Left forelimb (tissue), 1 donor: Measurements from ENCODE around the gene ATP6V0E2.

Experiments
- DNase-seq: peaks from one replicate; pipeline ENCODE4 v3.0.0-alpha.2; 2018; ENCODE audit warnings: low spot score

ATP6V0E2 gene

DNA sequence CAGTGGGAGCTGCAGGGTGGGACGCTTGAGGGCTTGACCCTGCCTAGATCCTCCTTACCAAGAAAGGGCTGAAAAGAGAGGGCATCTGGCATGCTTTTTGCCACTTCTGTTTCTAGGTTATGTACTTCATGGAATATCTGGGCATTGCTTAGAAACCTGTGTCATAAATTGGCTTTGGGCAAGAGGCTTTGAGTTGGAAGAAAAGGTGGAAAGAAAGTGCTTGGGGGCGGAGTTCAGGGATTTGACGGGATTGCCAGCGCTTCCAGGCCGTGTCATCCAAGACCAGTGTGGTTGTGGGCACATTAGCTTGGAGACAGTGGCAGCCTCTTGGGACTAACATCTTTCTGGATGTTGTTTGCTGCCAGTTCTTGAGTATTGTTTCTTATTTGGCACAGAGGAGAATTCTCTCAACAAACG is 34.8 kb upstream of the ATP6V0E2 start:
- DNase-seq: no peak

DNA sequence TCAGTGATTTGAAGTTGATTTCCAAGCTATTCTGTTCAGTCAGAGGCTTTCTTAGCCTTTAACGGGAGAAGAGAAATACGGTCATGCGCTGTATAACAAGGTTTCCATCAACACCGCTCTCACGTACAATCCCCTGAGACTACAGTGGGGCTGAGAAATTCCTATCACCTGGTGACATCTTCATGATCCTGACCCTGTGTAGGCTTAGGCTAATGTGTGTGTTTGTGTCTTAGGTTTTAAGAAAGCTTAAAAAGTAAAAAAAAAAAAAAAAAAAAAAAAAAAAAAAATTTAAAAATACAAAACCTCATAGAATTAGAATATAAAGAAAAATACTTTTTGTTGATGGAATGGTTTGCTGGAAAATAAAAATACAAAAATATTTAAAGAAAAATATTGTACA is 33.8 kb upstream of the ATP6V0E2 start:
- DNase-seq: no peak

DNA sequence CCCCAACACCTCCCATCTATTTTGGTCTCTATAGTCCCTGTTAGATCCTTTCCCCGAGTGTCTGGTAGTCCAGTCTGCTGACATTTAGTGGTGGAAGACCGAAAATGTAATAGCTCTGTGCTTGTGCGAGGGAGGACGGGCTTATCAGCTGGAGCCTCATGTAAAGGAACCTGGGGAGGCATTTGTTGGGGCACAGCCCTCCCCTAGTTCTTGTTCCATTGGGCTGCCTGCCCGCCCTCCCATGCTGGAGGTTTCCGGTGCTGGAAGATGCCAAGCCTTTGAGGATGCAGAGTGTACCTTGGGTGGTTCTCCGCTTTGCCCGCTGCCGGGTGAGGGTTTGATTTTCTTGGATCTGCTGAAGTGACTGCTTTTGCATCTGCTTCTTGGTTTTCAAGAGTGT is 30.2 kb upstream of the ATP6V0E2 start:
- no peak for DNase-seq

DNA sequence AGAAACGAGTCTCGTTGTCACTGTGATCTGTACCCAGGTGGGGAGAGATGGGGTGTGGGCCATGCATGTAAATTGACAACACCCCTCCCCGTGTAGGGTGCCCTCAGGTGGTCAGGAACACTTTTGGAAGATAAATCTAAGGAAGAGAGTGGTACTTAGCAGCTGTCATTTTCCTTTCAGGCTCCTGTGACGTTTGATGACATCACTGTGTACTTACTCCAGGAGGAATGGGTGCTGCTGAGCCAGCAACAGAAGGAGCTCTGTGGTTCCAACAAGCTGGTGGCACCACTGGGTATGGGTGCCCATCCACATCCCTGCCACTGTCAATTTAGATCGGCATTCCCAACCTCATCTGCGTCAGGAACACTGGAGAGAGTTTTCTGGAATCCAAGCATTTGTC is 29.3 kb upstream of the ATP6V0E2 start:
- no peak for DNase-seq

DNA sequence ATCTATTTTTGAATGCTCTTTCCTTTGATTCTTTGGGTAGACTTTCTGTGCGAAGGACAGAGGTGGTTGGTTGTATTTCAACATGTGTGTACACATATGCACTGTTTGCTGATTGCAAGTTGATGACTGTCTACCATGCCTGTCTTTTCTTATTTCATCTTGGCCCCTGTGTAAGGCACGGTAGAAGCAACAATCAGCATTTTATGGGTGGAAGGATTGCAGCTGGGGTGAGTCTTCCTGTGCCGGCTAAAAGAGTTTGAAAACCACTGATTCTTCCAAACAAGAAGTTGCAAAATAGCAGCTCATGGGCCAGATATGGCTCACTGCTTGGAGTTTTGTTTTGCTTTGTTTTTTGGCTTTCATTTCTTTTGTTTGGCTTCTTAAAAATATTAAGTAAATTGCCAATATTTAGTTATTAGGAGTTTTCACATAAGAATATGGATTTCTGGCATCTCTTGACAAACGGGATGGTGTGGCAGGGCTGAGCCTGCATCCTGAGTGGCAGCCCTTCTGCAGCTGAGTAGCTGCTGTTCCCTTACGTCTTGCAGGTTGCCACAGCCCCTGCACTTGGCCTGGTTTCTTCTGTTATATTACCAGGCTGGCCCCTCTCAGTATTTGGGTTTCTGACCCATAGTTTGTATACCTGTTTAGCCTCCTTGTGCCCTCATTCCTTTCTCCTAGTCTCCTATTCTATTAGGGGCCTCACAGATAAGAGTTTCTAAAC is 28.4 kb upstream of the ATP6V0E2 start:
- DNase-seq: no peak

DNA sequence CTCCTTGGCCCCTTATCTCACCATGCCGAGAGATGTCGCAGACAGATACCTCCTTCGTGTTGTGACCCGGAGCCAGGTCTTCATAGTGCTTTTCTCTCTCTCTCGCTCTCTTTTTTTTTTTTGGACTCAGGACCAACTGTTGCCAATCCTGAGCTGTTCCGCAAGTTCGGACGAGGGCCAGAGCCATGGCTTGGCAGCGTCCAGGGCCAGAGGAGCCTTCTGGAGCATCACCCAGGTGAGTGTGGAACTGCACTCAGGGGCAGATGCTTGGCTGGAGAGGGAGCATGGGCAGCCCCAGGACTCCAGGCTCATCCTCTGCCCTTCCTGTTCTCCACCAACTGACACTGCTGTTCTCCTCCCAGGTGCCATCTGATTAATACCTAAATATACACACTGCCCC is 27.7 kb upstream of the ATP6V0E2 start:
- no peak for DNase-seq

DNA sequence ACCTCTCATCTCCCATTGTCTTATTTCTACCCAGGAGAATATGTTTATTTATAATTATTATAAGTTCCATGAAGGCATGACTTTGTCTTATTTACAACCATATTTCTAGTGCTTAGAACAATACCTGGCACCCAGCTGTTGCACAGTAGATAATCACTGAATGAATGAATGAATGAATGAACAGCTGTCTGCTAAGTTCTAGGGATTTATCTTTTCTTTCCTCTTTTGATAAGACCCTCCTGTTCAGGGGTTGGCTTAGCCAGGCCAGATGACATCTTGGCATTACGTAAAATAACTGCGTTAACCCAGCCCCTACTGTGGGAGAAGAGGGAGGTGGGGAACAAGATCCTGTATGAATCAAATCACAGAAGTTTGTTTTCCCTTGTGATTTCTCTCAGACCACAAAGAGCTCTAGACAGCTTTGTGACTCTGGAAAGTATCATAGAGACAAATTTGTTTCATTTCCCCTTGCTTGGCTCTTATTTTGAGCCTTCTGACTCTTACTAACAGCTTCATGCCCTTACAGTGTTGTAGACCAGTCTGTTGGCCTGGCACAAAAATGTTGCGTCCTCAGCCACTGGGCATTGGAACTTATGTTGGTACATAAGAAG is 27.2 kb upstream of the ATP6V0E2 start:
- no peak for DNase-seq

DNA sequence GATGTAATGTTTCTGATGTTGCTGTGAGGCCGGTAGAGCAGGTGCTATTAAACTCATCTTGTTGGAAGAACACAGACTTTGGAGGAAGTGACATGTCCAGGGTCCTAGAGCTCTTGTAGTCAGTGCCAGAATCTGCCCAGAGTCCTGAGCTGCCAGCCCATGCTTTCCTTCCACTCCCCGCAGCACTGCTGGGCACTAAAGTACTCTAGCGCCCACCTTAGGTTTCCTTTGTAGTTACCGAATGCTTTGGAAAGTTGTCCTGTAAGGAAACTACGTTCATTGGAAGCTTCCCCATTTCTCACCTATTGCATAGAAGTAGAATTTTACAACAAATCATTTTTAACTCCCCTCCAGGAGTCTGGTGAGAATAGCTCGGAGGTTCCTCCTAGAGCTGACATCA is 24.6 kb upstream of the ATP6V0E2 start:
- no peak for DNase-seq

DNA sequence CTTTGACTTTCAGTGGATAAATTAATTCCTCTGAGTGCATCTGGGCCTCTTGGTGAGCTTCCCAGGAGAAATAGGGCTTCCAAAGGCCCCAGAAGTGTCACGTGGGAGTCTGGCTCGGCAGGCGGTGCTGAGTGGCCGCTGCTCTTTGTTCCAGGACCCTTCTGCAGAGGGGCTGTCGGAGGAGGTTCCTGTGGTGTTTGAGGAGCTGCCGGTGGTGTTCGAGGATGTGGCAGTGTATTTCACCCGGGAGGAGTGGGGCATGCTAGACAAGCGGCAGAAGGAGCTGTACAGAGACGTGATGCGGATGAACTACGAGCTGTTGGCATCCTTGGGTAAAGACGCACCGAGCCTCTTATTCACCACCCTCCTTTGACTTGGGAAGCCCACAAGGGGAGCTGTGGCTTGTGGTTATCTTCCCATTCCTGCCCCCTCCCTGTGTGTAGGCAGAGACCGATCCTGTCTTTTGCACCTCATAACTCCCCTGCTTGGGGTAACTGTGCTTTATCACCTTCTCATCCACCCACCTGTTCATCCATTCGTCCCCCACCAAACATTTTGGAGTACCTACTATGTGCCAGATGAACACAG is 23.7 kb upstream of the ATP6V0E2 start:
- no peak for DNase-seq

DNA sequence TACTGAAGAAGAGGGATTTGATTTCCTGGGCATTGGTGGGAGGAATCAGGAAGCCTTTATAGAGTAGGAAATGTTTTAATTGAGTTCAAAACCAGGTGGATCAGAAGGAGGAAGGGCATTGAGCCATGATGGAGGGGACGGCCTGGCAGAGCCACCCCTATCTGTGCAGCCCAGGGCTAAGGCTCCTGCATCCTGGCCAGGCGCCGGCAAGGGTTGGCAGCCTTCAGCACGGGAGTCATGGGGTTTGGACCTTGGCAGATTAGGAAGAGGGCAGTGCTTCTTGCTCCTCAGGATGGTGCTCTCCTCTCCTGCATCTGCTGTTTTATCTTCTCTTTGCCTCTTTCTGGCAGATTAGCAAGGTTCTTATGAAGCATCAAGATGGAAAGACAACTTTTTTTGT is 23.1 kb upstream of the ATP6V0E2 start:
- DNase-seq: no peak

DNA sequence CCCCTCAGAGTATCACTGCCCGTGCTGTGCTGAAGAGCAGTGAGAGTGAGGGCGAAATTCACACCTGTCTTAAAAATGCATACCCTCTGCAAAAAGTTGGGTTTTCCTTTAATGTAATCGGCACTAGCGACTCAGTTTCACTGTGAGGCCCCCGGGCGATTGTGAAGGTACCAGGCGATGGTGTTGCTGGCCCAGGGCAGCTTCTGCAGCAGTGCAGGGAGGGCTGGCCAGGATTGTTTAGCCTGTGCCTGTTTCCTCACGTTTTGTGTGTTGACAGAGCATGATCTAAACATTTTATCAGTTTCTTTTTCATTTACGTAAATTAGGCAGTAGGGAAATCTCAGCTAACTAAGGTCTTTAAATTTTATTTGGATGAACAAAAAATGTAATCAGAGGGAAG is 22.3 kb upstream of the ATP6V0E2 start:
- no peak for DNase-seq

DNA sequence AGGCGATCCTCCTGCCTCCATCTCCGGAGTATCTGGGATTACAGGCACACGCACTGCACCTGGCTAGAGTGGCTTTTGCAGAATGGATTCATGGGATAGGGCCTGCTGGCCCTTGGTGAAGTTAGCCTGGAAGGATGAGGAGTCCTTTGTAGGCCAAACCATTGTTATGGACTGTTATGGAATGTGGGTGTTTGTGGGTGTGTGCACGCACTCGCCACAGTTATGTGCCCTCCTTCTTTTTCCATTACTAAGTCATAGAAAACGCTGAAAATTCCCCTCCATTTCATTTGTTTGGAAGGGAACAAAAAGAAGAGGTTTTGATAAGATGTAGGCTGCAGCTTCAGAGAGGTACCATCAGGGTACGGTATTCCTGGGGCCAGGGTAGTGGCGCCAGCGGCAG is 20.6 kb upstream of the ATP6V0E2 start:
- DNase-seq: no peak

DNA sequence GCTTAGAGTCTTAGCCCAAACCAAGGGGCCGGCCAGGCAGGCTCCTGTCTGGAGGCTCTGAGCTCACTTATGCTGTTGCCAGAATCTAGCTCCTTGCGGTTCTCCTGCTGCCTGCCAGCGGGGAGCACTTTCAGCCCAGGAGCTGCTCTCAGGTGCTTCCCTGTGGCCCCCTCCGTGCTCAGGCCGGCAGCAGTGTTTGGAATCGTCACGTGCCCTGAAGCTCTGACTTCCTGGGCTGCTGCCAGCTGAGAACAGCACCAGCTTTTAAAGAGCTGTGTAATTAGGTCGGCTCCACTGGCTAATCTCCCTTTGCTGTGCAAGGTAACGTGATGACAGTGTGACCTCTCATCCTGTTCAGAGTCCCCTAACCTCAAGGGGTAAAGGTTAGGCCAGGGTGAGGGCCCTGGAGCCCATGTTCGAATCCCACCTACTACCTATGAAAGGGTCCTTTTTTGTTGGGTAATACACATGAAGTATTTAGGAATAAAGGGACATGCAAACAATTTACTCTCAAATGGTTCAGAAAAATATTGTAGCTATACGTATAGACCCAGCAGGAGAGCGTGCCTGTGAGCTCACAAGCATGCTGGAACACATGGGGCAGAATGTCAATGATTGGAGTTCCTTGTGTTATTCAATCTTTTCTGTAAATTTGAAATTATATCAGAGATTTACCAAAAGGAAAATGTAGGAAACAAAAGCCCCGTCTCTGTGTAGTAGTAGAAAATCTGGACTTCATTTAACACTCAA is 19.0 kb upstream of the ATP6V0E2 start:
- DNase-seq: no peak

DNA sequence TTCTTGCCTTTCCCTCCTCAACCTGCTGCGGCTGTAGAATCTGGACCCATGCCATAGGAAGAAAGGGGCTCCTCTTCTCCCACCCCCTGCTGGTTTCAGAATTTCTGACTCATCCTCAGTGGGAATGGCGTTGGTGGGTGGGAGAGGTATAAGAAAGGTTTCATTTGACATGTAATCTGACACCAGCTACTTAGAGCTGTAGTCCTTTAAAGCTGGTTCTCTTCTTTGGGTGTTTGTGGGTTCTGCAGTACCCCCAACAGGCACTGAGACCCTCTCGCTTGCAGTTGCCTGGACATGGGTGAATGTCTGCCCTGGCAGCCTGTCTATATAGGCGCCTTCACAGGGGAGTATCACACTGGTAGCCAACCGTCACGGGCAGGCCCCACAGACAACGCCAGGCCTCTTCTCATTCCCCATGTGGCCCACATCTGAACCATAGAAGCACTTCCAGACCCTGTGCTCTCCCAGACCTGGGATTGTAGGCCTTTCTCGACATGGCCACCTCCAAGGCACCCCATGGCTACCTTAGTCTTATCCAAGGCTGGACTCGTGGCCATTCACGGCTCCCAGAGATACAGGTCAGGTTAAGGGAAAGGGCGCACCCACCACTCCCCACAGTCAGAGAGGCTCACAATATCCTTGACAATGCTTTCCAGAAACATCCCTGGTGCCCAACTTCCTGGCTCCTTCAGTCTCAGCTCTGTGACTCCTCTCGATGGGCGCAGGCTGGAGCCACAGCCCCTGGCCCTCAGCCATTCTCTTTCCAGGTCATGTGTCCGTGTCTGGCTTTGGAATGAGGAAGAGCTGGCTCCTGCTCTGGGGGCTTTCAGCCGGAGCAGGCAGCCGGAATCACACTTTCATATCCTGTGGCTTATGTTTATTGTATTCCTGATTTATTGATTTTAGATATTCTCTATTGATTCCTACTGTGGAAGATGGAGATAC is 18.1 kb upstream of the ATP6V0E2 start:
- DNase-seq: no peak

DNA sequence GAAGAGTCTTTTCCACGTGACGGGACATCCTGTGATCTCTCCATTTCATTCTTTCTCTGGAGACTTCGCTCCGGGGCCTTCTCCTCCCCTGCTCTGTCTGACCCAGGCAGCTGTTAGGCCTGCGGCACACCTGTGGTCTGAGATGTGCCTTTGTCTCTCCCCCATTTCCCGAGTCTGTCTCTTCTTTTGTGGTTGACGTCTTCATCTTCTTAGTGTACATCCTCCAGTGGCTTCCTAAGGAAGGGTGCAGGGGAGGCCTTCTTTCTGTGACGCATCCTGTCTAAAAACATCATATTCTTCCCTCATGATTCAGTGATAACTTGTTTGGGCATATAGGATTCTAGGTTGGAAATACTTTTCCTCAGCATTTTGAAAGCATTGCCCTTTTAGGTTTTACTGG is 17.2 kb upstream of the ATP6V0E2 start:
- no peak for DNase-seq

DNA sequence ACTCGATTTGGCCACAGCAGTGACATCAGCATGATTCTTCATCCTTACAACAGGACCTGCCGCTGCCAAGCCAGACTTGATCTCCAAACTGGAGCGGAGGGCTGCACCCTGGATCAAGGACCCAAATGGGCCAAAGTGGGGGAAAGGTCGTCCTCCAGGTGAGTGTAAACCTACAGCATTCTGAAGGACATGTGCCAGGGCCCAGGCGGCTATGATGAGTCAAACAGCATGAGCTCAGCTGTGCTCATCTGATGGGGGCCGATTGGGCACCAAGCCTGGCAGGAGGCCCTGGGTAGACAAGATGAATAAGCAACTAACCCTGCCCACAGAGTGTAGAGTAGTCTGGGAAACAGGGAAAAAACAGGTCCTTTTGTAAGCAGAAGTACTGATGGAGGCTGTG is 14.4 kb upstream of the ATP6V0E2 start:
- no peak for DNase-seq

DNA sequence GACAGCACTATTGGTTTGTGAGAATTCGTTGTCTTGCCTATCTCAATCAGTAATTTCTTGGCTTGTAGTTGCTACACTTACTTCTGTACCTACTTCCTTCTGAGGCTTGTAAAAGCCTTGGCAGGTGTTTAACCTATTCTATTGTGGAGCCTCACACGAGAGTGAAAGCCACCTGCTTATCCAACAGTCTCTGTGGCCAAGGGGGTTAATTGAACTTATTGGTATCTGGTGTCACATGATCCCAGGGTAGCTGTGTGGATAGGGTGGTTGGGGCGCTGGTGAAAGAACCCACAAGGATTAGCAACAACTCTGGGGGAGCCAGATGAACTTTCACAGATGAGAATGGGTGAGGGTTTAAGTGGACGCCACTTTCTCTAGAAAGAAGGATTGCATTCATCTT is 13.9 kb upstream of the ATP6V0E2 start:
- no peak for DNase-seq

DNA sequence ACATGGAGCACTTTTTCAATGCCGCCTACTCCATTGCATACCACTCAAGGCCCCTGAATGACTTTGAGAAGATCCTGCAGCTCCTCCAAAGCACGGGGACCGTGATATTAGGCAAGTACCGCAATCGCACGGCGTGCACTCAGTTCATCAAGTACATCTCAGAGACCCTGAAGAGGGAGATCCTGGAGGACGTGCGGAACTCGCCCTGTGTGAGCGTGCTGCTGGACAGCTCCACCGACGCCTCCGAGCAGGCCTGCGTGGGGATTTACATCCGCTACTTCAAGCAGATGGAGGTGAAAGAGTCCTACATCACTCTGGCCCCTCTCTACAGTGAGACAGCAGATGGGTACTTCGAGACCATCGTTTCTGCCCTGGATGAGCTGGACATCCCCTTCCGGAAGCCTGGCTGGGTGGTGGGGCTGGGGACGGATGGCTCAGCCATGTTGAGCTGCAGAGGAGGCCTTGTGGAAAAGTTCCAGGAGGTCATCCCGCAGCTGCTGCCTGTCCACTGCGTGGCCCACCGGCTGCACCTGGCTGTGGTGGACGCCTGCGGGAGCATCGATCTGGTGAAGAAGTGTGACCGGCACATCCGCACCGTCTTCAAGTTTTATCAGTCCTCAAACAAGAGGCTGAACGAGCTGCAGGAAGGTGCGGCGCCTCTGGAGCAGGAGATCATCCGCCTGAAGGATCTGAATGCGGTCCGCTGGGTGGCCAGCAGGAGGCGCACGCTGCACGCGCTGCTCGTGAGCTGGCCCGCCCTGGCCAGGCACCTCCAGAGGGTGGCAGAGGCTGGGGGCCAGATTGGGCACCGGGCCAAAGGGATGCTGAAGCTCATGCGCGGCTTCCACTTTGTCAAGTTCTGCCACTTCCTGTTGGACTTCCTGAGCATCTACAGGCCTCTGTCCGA is 12.7 kb upstream of the ATP6V0E2 start:
- DNase-seq: no peak

DNA sequence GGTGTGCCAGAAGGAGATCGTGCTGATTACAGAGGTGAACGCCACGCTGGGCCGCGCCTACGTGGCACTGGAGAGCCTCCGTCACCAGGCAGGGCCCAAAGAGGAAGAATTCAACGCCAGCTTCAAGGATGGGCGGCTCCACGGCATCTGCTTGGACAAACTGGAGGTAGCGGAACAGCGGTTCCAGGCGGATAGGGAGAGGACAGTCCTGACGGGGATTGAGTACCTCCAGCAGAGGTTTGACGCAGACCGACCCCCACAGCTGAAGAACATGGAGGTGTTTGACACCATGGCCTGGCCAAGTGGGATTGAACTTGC is 12.1 kb upstream of the ATP6V0E2 start:
- no peak for DNase-seq

DNA sequence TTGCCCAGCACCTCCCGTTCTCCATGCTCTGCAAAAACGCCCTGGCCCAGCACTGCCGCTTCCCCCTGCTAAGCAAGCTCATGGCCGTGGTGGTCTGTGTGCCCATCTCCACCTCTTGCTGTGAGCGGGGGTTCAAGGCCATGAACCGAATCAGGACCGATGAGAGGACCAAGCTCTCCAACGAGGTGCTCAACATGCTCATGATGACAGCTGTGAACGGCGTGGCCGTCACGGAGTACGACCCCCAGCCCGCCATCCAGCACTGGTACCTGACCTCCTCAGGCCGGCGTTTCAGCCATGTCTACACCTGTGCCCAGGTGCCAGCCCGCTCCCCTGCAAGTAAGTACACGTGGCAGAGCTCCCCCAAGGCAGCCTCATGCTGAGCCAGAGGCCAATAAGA is 11.6 kb upstream of the ATP6V0E2 start:
- DNase-seq: no peak

DNA sequence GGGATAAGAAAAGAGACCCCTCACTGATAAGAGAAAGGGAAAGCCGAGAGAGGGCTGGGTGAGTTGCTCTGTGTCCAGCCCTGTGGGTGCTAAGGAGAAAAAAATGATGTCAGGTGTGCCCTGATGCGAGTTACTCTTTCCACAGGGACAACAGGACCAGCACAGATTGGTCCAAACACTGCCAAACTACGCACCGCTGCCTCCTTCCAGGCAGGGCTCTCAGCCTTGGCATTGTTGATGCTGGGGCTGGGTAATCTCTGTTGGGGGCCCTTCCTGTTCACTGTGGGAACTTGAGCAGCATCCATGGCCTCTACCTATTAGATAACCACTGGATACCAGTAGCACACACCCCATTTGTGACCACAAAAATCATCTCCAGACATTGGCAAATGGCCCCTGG is 10.3 kb upstream of the ATP6V0E2 start:
- DNase-seq: no peak
